Measurements from ENCODE around the gene TFG.
"Not testable (repeated sequence)": the region's sequence is repeated elsewhere in the genome, so short reads cannot be mapped to it uniquely, and the experiment has no call there.

DNA sequence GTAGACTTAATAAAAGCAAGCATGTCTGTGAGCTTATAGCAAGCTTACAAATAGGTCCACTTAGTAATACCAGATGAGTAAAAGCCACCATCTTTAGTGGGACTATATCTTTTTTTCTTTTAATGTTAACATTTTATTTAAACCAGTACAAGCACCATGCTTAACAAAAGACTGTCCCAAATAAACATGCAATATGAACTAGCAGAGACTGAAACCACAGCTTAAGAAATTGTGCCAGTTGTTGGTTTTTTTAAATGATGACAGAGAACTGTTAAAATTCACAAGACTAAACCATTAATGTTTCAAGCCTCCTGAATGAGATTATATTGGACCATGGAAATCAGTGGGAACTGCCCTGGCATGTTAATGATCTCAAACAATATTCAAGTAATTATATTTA is 48.0 kb upstream of the TFG start:
- TF ChIP-seq, protein P1, sequence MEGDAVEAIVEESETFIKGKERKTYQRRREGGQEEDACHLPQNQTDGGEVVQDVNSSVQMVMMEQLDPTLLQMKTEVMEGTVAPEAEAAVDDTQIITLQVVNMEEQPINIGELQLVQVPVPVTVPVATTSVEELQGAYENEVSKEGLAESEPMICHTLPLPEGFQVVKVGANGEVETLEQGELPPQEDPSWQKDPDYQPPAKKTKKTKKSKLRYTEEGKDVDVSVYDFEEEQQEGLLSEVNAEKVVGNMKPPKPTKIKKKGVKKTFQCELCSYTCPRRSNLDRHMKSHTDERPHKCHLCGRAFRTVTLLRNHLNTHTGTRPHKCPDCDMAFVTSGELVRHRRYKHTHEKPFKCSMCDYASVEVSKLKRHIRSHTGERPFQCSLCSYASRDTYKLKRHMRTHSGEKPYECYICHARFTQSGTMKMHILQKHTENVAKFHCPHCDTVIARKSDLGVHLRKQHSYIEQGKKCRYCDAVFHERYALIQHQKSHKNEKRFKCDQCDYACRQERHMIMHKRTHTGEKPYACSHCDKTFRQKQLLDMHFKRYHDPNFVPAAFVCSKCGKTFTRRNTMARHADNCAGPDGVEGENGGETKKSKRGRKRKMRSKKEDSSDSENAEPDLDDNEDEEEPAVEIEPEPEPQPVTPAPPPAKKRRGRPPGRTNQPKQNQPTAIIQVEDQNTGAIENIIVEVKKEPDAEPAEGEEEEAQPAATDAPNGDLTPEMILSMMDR (IDR thresholded peaks at IDR 0.05), result not testable (repeated sequence)
- TF ChIP-seq POLR2A (IDR thresholded peaks at IDR 0.05; ENCODE audit: low read depth), result not testable (repeated sequence)
